ENCODE results near the gene ALDOB.
A peak's percentile ranks its signal among the peaks of the same experiment; 100 is the strongest.

ALDOB gene

GRCh38 chr9:101457003-101457402 is 21.4 kb upstream of the ALDOB start:
- no peak overlapping the region for H3K27ac ChIP-seq
- peak; percentile 49 for DNase-seq
- peaks cover 3% of the 10 kb centered on the region for H3K9me3 ChIP-seq (ENCODE audit: severe bottlenecking)
- H3K27me3 ChIP-seq (ENCODE audit: insufficient read depth, low read depth, severe bottlenecking), result no peaks in the 10 kb centered on the region
- TF ChIP-seq CTCF (IDR thresholded peaks at IDR 0.05; ENCODE audit: low read depth, low read length), result peak; percentile 63
- H3K36me3 ChIP-seq, result no peaks in the 10 kb centered on the region
- H3K4me3 ChIP-seq (ENCODE audit: low read depth, low read length), result no peak overlapping the region

DNA sequence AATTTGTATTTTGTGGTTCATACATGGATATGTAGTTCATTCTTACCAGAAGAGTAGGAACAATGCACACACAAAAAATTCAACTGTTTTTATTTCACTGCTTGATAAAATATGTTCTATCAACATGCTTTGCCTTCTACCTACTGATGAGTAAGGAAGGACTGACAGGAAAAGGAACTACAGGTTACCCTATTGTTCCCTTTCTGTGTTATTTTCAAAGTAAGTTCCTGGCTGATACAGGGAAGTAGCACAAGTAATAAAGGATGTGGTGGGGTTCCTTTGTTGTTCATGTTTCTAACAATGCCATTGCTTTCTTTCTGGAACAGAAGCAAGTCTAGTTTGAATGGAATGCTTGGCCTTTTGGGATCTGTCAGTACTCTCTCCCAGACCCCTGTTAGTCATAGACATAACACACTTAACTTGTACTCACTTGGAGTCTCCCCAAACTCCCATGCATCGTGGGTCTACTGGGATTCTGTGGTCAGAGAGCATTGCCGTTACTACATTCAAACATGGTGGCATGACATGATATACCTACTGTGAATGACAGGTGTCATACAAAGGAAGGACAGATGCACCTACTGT is 20.2 kb upstream of the ALDOB start:
- DNase-seq, result no peak
- no peak overlapping the region for H3K4me3 ChIP-seq (ENCODE audit: low read depth, low read length)
- no peak for TF ChIP-seq CTCF (IDR thresholded peaks at IDR 0.05; ENCODE audit: low read depth, low read length)
- peaks cover 3% of the 10 kb centered on the region for H3K9me3 ChIP-seq (ENCODE audit: severe bottlenecking)
- H3K27me3 ChIP-seq (ENCODE audit: insufficient read depth, low read depth, severe bottlenecking), result no peaks in the 10 kb centered on the region
- H3K36me3 ChIP-seq, result no peaks in the 10 kb centered on the region
- H3K27ac ChIP-seq, result no peak overlapping the region

GRCh38 chr9:101453776-101454570 is 18.4 kb upstream of the ALDOB start:
- no peak for TF ChIP-seq CTCF (IDR thresholded peaks at IDR 0.05; ENCODE audit: low read depth, low read length)
- Histone ChIP-seq H3K4me3 (ENCODE audit: low read depth, low read length) (no peak overlapping the region), H3K9me3 (ENCODE audit: severe bottlenecking) (peaks cover 3% of the 10 kb centered on the region)

DNA sequence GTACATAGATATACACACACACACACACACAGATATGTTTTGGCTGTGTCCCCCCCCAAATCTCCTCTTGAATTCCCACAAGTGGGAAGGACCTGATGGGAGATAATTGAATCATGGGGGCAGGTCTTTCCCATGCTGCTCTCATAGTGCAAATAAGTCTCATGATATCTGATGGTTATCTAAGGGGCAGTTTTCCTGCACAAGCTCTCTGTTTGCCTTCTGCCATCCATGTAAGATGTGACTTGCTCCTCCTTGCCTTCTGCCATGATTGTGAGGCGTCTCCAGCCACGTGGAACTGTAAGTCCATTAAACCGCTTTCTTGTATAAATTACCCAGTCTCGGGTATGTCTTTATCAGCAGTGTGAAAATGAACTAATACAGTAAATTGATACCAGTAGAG is 15.9 kb upstream of the ALDOB start:
- no peak for TF ChIP-seq CTCF (IDR thresholded peaks at IDR 0.05; ENCODE audit: low read depth, low read length)
- no peak for DNase-seq
- Histone ChIP-seq H3K27me3 (ENCODE audit: insufficient read depth, low read depth, severe bottlenecking) (no peaks in the 10 kb centered on the region), H3K27ac (no peak overlapping the region), H3K36me3 (no peaks in the 10 kb centered on the region), H3K9me3 (ENCODE audit: severe bottlenecking) (peaks cover 3% of the 10 kb centered on the region), H3K4me3 (ENCODE audit: low read depth, low read length) (no peak overlapping the region)

More at GRCh38 chr9:101453776-101454570, 18.4 kb upstream of the ALDOB start:
- H3K27me3 ChIP-seq (ENCODE audit: insufficient read depth, low read depth, severe bottlenecking), result no peaks in the 10 kb centered on the region
- no peaks in the 10 kb centered on the region for H3K36me3 ChIP-seq
- no peak overlapping the region for H3K27ac ChIP-seq
- DNase-seq, result no peak

GRCh38 chr9:101450931-101451330 is 15.4 kb upstream of the ALDOB start:
- no peak for TF ChIP-seq CTCF (IDR thresholded peaks at IDR 0.05; ENCODE audit: low read depth, low read length)
- Histone ChIP-seq H3K27me3 (ENCODE audit: insufficient read depth, low read depth, severe bottlenecking) (no peaks in the 10 kb centered on the region), H3K27ac (no peak overlapping the region), H3K9me3 (ENCODE audit: severe bottlenecking) (peaks cover 3% of the 10 kb centered on the region), H3K4me3 (ENCODE audit: low read depth, low read length) (no peak overlapping the region), H3K36me3 (no peaks in the 10 kb centered on the region)
- DNase-seq, result no peak
